HCT116 (cell line): ENCODE results near the gene PKM. TPM values are rescaled to one million over a fixed set of nuclear protein-coding genes. Genes with fewer than 3 reads are reported as not detected.
A peak's percentile ranks its signal among the peaks of the same experiment; 100 is the strongest.

Source experiments
- ATAC-seq: fragments of 200-7000 bp; cut with Tn5 transposase; 2 replicates; pipeline ENCODE4 v1.9.1; 2020; ENCODE audit warnings: mild to moderate bottlenecking, moderate library complexity
- BruUV-seq: library from RNA; stranded (reverse); fragments of 400-500 nt; replicated peaks from 2 replicates; lab custom pipeline; 2021; lab: Mats Ljungman, UMichigan
- CTCF ChIA-PET: fragments of 300-600 bp; sonication (Branson Sonifier 250); formaldehyde crosslinking; loops from one replicate; lab custom pipeline; 2021; ENCODE audit warnings: antibody characterized with exemption; lab: Charles Lee
- POLR2A ChIA-PET: fragments of 300-600, 350-600 bp; sonication (Branson Sonifier 250); formaldehyde crosslinking; loops from one replicate; lab custom pipeline; 2021; ENCODE audit warnings: antibody characterized with exemption; lab: Charles Lee
- RAD21 ChIA-PET, 2 experiments: fragments of 300-600 bp; sonication (Branson Sonifier 250); formaldehyde crosslinking; loops; one replicate each; lab custom pipeline; 2023; ENCODE audit warnings: low total read pairs in 2 of 2; ENCODE audit not compliant: uncharacterized antibody in 2 of 2, unreplicated experiment in 2 of 2, low non-redundant PET in 1 of 2; lab: Charles Lee
- DNase-seq: peaks from one replicate; pipeline ENCODE4 v3.0.0-alpha.2; 2010; ENCODE audit warnings: low read depth, low spot score
- H2AFZ ChIP-seq: fragments of 200-600 bp; shearing (Covaris generic), sonication (generic); 2 replicates; pipeline ENCODE4 v1.6.1; 2017; ENCODE audit warnings: low read depth, mixed run types, mixed read lengths, antibody characterized with exemption, low read length; ENCODE audit not compliant: poor library complexity, severe bottlenecking
- H3K27ac ChIP-seq: 2 replicates; pipeline ENCODE4 v1.5.1; 2012; ENCODE audit warnings: low read depth, low read length
- H3K27me3 ChIP-seq: fragments of 200-600 bp; sonication (generic); 2 replicates; pipeline ENCODE4 v1.6.1; 2016; ENCODE audit warnings: mixed run types, low read length, mixed read lengths; ENCODE audit not compliant: insufficient read depth
- H3K36me3 ChIP-seq, 2 experiments: fragments of 200-500 bp in 1 of 2; fragments of 200-600 bp in 1 of 2; sonication (Bioruptor generic) in 1 of 2; sonication (generic) in 1 of 2; 2 replicates each; pipeline versions ENCODE4 v1.5.1 to v1.6.1; 2014 to 2016; ENCODE audit warnings: low read length in 2 of 2, inconsistent platforms in 1 of 2, mixed read lengths in 1 of 2, mixed run types in 1 of 2; ENCODE audit not compliant: insufficient read depth in 2 of 2, control insufficient read depth in 1 of 2
- H3K4me1 ChIP-seq, 2 experiments: fragments of 200-600 bp in 1 of 2; sonication (generic) in 1 of 2; 2 replicates each; pipeline versions ENCODE4 v1.5.1 to v1.6.1; 2012 to 2017; ENCODE audit warnings: low read length in 2 of 2, inconsistent platforms in 1 of 2, mild to moderate bottlenecking in 1 of 2, mixed read lengths in 1 of 2, mixed run types in 1 of 2, moderate library complexity in 1 of 2; ENCODE audit not compliant: insufficient read depth in 2 of 2, control insufficient read depth in 1 of 2
- H3K4me2 ChIP-seq: fragments of 200-600 bp; sonication (generic); 2 replicates; pipeline ENCODE4 v1.6.1; 2017; ENCODE audit warnings: mixed run types, low read length, mixed read lengths
- H3K4me3 ChIP-seq, 2 experiments: fragments of 200-600 bp in 1 of 2; sonication (generic) in 1 of 2; replicated peaks in 1 of 2; 2 replicates each; pipeline ENCODE4 v1.5.1; 2011 to 2016; ENCODE audit warnings: low read length in 2 of 2, control low read depth in 1 of 2, low read depth in 1 of 2, mild to moderate bottlenecking in 1 of 2, mixed read lengths in 1 of 2, mixed run types in 1 of 2
- H3K79me2 ChIP-seq: fragments of 200-600 bp; sonication (generic); 2 replicates; pipeline ENCODE4 v1.6.1; 2017; ENCODE audit warnings: mild to moderate bottlenecking, mixed run types, low read length, moderate library complexity, mixed read lengths; ENCODE audit not compliant: insufficient read depth
- H3K9ac ChIP-seq: fragments of 200-600 bp; sonication (generic); 2 replicates; pipeline ENCODE4 v1.6.1; 2016; ENCODE audit warnings: low read length, mixed read lengths
- H3K9me2 ChIP-seq: fragments of 200-600 bp; sonication (generic), shearing (Covaris generic); 2 replicates; pipeline ENCODE4 v1.6.1; 2017; ENCODE audit warnings: mixed run types, mild to moderate bottlenecking, moderate library complexity; ENCODE audit not compliant: insufficient read depth
- H3K9me3 ChIP-seq, 2 experiments: fragments of 200-500 bp in 1 of 2; fragments of 200-600 bp in 1 of 2; sonication (Bioruptor generic) in 1 of 2; sonication (generic) in 1 of 2; 2 replicates each; pipeline ENCODE4 v1.6.1; 2014 to 2017; ENCODE audit warnings: low read length in 2 of 2, mixed read lengths in 2 of 2, inconsistent platforms in 1 of 2, low read depth in 1 of 2, mild to moderate bottlenecking in 1 of 2, mixed run types in 1 of 2, moderate library complexity in 1 of 2; ENCODE audit not compliant: control insufficient read depth in 1 of 2, insufficient read depth in 1 of 2
- H4K20me1 ChIP-seq: fragments of 200-600 bp; sonication (generic), shearing (Covaris generic); 2 replicates; pipeline ENCODE4 v1.6.1; 2017; ENCODE audit warnings: mixed run types, mild to moderate bottlenecking, moderate library complexity; ENCODE audit not compliant: insufficient read depth
- CEBPB ChIP-seq: IDR thresholded peaks from 2 replicates; pipeline ENCODE4 v1.6.1; 2012; ENCODE audit warnings: low read depth
- EGR1 ChIP-seq: IDR thresholded peaks from 2 replicates; pipeline ENCODE4 v1.6.1; 2012; ENCODE audit warnings: low read depth
- FOSL1 ChIP-seq: IDR thresholded peaks from 2 replicates; pipeline ENCODE4 v1.6.1; 2012; ENCODE audit warnings: low read depth
- JUND ChIP-seq: IDR thresholded peaks from 2 replicates; pipeline ENCODE4 v1.6.1; 2012
- POLR2A ChIP-seq: IDR thresholded peaks from 2 replicates; pipeline ENCODE4 v1.7.0; 2011; ENCODE audit warnings: borderline replicate concordance; ENCODE audit not compliant: insufficient read depth, insufficient read length; ENCODE audit errors: extremely low read depth
- POLR2AphosphoS5 ChIP-seq: IDR thresholded peaks from 2 replicates; pipeline ENCODE4 v1.6.1; 2011; ENCODE audit warnings: mild to moderate bottlenecking, low read depth, low read length, moderate library complexity
- RAD21 ChIP-seq: IDR thresholded peaks from 2 replicates; pipeline ENCODE4 v1.6.1; 2012; ENCODE audit warnings: low read depth, mild to moderate bottlenecking
- SRF ChIP-seq: IDR thresholded peaks from 2 replicates; pipeline ENCODE4 v1.6.1; 2012; ENCODE audit warnings: low read depth
- TCF7L2 ChIP-seq: IDR thresholded peaks from 2 replicates; pipeline ENCODE4 v1.7.0; 2011; ENCODE audit warnings: borderline replicate concordance, inconsistent platforms; ENCODE audit not compliant: insufficient read depth, insufficient read length; ENCODE audit errors: extremely low read depth
- YY1 ChIP-seq: IDR thresholded peaks from 2 replicates; pipeline ENCODE4 v1.6.1; 2011; ENCODE audit warnings: low read length, low read depth, moderate library complexity, mild to moderate bottlenecking; ENCODE audit not compliant: insufficient replicate concordance; ENCODE audit errors: extremely low read depth
- ZNF274 ChIP-seq: fragments of 200-500 bp; sonication (Bioruptor generic); IDR thresholded peaks from 2 replicates; pipeline ENCODE4 v1.6.1; 2014; ENCODE audit warnings: mild to moderate bottlenecking, low read depth, low read length, inconsistent platforms
- intact Hi-C: fragments of 100-400 bp; cut with micrococcal nuclease; formaldehyde crosslinking; loops from 2 replicates; pipeline ENCODE4 v1.10.0; 2022
- total RNA-seq: library from RNA; stranded (reverse); gene quantifications from one replicate; pipeline ENCODE4 v1.2.1, GENCODE V29; 2021; ENCODE audit not compliant: unreplicated experiment
- TF ChIP-seq, protein P1 (sequence below), 3 experiments: fragments of 200-600 bp in 1 of 3; sonication (generic) in 1 of 3; IDR thresholded peaks in 2 of 3; conservative IDR thresholded peaks in 1 of 3; 2 replicates each; pipeline ENCODE4 v1.5.1; 2012 to 2017; ENCODE audit warnings: low read depth in 2 of 3, low read length in 2 of 3, antibody characterized with exemption in 1 of 3, borderline replicate concordance in 1 of 3, control low read depth in 1 of 3, mild to moderate bottlenecking in 1 of 3, mixed read lengths in 1 of 3, mixed run types in 1 of 3, moderate library complexity in 1 of 3; ENCODE audit not compliant: insufficient read depth in 1 of 3
- TF ChIP-seq, protein P2 (sequence below): IDR thresholded peaks from 2 replicates; pipeline ENCODE4 v1.6.1; 2012; ENCODE audit warnings: low read depth

PKM gene
- total RNA-seq, 1 experiment from 2014 or later, result 1,664 TPM

DNA sequence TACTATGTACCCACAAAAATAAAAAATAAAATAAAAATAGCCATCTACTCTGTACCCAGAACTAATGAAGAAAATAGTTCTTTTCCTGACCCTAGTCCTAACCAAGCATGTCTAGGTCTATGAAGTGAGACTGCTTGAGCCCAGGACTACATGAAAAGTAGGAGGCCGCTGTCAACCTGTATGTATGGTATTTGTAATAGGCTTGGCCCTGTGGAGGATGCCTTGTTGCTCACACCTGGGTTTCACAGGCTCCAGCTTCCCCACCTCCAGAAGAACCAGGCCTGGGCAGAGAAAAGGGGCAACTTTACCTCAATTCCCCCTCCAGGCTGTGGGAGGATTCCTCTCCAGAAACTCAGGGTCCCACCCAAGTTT lies 6.8 kb upstream of the PKM start (continued):
- TF ChIP-seq, protein P1, sequence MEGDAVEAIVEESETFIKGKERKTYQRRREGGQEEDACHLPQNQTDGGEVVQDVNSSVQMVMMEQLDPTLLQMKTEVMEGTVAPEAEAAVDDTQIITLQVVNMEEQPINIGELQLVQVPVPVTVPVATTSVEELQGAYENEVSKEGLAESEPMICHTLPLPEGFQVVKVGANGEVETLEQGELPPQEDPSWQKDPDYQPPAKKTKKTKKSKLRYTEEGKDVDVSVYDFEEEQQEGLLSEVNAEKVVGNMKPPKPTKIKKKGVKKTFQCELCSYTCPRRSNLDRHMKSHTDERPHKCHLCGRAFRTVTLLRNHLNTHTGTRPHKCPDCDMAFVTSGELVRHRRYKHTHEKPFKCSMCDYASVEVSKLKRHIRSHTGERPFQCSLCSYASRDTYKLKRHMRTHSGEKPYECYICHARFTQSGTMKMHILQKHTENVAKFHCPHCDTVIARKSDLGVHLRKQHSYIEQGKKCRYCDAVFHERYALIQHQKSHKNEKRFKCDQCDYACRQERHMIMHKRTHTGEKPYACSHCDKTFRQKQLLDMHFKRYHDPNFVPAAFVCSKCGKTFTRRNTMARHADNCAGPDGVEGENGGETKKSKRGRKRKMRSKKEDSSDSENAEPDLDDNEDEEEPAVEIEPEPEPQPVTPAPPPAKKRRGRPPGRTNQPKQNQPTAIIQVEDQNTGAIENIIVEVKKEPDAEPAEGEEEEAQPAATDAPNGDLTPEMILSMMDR (IDR thresholded peaks at IDR 0.05 in 2 of 3, conservative IDR thresholded peaks at IDR 0.05 in 1 of 3; ENCODE audit: borderline replicate concordance in 1 of 3, insufficient read depth in 1 of 3, low read depth in 2 of 3, low read length in 2 of 3), result no peak
- TF ChIP-seq EGR1 (no peak), CEBPB (no peak), ZNF274 (no peak), POLR2A (no peak)
- TF ChIP-seq, all 23 proteins: peak for 0

DNA sequence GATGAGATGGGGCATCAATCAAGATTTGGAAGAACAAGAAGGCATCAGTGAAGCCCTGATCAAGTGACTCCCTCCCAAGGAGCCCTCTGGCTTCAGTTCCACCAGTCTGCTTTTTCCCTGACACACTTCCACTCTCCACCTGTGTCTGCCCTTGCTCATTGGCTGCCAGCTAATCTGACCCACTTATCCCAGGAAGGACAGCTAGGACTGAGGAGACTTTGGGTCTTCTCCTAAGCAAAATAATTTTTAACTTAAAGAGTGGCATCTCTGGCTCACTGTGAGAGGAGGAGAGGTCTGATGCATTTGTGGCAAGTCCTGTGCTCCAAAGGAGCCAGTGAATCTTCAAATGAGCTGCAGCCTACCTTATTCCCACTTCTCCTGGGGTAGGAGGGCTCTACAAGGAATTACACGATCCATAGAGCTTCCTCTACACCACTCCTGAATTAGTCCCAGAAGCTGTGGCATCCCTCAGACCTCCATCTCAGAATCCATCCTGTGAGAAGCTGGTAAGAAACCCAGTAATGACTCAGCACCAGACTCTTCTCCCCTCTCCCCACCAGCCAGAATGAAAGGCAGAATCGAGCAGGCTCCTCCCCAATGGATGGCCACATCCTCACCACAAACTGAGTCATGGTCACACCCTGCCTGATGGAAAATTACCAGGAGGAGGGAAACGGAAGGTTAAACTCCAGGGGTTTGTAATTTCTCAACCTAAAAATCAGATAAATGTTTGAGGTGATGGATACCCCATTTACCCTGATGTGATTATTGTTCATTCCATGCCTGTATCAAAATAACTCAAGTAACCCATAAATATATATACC lies 6.3 kb upstream of the PKM start:
- Histone ChIP-seq H3K9me2 (no peaks in the 10 kb centered on the region), H3K4me2 (peak overlapping the region; percentile 73), H2AFZ (no peak overlapping the region), H3K4me3 (peak overlapping the region; percentile 52 to 62), H3K9me3 (no peaks in the 10 kb centered on the region), H3K36me3 (peaks cover 6 to 12% of the 10 kb centered on the region in 2 experiments; a peak in 3 of 4 replicates)
- peak; percentile 93 for ATAC-seq
- RAD21 ChIA-PET, result no interaction called here
- peak; percentile 92 for DNase-seq
- BruUV-seq, result TSS peak; percentile 96
- TF ChIP-seq, protein P2, sequence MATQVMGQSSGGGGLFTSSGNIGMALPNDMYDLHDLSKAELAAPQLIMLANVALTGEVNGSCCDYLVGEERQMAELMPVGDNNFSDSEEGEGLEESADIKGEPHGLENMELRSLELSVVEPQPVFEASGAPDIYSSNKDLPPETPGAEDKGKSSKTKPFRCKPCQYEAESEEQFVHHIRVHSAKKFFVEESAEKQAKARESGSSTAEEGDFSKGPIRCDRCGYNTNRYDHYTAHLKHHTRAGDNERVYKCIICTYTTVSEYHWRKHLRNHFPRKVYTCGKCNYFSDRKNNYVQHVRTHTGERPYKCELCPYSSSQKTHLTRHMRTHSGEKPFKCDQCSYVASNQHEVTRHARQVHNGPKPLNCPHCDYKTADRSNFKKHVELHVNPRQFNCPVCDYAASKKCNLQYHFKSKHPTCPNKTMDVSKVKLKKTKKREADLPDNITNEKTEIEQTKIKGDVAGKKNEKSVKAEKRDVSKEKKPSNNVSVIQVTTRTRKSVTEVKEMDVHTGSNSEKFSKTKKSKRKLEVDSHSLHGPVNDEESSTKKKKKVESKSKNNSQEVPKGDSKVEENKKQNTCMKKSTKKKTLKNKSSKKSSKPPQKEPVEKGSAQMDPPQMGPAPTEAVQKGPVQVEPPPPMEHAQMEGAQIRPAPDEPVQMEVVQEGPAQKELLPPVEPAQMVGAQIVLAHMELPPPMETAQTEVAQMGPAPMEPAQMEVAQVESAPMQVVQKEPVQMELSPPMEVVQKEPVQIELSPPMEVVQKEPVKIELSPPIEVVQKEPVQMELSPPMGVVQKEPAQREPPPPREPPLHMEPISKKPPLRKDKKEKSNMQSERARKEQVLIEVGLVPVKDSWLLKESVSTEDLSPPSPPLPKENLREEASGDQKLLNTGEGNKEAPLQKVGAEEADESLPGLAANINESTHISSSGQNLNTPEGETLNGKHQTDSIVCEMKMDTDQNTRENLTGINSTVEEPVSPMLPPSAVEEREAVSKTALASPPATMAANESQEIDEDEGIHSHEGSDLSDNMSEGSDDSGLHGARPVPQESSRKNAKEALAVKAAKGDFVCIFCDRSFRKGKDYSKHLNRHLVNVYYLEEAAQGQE, result no peak
- no peak for TF ChIP-seq RAD21
- TF ChIP-seq TCF7L2, result peak; percentile 52
- TF ChIP-seq FOSL1, result no peak
- TF ChIP-seq POLR2A, result peak; percentile 38
- TF ChIP-seq POLR2AphosphoS5, result peak; percentile 88
- TF ChIP-seq SRF, result no peak
- no peak for TF ChIP-seq JUND
- peak; percentile 59 for TF ChIP-seq YY1
- TF ChIP-seq, all 23 proteins: peak for 4
- Histone ChIP-seq H3K9ac (peak overlapping the region; percentile 63), H3K27ac (peak overlapping the region; percentile 93), H4K20me1 (no peaks in the 10 kb centered on the region), H3K79me2 (peaks cover 12% of the 10 kb centered on the region), H3K4me1 (peaks cover 31 to 45% of the 10 kb centered on the region in 2 experiments), H3K27me3 (no peaks in the 10 kb centered on the region)
- intact Hi-C loops, result loop anchor here (10.0 kb wide), 1 partner anchor 238 kb away; the partner anchor contains the start of gene ARIH1
- ChIA-PET CTCF (interaction anchor here (0.8 to 2.4 kb wide), 2 partner anchors 10 to 37 kb away, joined by 3 to 6 read pairs; no protein-coding TSS in a partner anchor), POLR2A (interaction anchor here (2.0 to 4.9 kb wide), 2 partner anchors 10 to 38 kb away, joined by 4 to 48 read pairs; no protein-coding TSS in a partner anchor)
